Measurements from ENCODE around the gene C18orf63.
"Not testable (repeated sequence)": the region's sequence is repeated elsewhere in the genome, so short reads cannot be mapped to it uniquely, and the experiment has no call there.

Gene C18orf63

DNA sequence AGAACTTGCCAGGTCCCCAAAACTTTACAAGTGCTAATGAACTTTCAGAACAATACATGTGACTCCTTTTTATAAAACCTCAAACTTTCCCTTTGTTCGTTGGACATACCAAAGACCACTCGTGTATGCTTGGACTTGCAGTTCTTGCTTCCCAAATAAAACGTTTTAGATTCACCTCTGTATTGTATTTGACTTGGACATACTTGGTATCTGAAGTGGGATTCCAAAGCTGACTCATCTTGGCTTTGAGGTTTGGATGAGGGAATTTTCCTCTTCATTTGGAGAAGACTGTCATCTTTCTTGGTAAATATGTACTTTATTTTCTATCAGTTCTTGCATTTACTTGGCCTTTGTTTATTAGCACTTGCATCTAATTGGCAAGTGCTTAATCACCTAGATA, 15.9 kb upstream of the C18orf63 start:
- H3K4me3 ChIP-seq (ENCODE audit: low read depth in 1 of 2, low read length in 2 of 2), result no peak overlapping the region
- H3K36me3 ChIP-seq (ENCODE audit: control insufficient read depth in 1 of 2, insufficient read depth in 2 of 2, low read length in 2 of 2), result no peaks in the 10 kb centered on the region
- no peaks in the 10 kb centered on the region for H3K9me3 ChIP-seq (ENCODE audit: control insufficient read depth in 1 of 2, low read length in 2 of 2)
- H3K4me1 ChIP-seq (ENCODE audit: control insufficient read depth in 1 of 2, insufficient read depth in 2 of 2, low read length in 2 of 2), result no peaks in the 10 kb centered on the region
- H3K27me3 ChIP-seq (ENCODE audit: low read depth, low read length), result no peaks in the 10 kb centered on the region
- no peak overlapping the region for H3K27ac ChIP-seq (ENCODE audit: low read length)

- no peaks in the 10 kb centered on the region for H3K36me3 ChIP-seq (ENCODE audit: control insufficient read depth in 1 of 2, insufficient read depth in 2 of 2, low read length in 2 of 2)
- no peaks in the 10 kb centered on the region for H3K27me3 ChIP-seq (ENCODE audit: low read depth, low read length)
- no peaks in the 10 kb centered on the region for H3K9me3 ChIP-seq (ENCODE audit: control insufficient read depth in 1 of 2, low read length in 2 of 2)
- H3K27ac ChIP-seq (ENCODE audit: low read length), result no peak overlapping the region
- H3K4me3 ChIP-seq (ENCODE audit: low read depth in 1 of 2, low read length in 2 of 2), result no peak overlapping the region
- H3K4me1 ChIP-seq (ENCODE audit: control insufficient read depth in 1 of 2, insufficient read depth in 2 of 2, low read length in 2 of 2), result no peaks in the 10 kb centered on the region
Measured at GRCh38 chr18:74303306-74303705, 12.3 kb upstream of the C18orf63 start.

DNA sequence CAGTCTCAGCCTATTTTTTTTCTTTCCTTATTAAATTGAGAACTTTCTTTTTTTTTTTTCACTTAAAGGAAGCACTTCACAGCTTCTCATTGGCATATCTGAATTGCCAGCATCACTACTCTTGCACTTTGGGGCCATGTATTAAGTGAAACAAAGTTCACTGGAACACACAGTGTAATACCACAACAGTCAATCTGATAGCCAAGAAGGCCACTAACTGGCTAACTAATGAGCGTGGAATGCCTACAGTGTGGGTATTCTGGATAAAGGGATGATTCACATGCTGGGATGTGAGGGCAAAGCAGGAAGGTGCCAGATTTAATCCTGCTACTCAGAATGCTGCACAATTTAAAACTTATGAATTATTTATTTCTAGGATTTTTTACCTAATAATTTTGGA, 11.7 kb upstream of the C18orf63 start:
- H3K27ac ChIP-seq (ENCODE audit: low read length), result no peak overlapping the region
- H3K4me1 ChIP-seq (ENCODE audit: control insufficient read depth in 1 of 2, insufficient read depth in 2 of 2, low read length in 2 of 2), result no peaks in the 10 kb centered on the region
- H3K36me3 ChIP-seq (ENCODE audit: control insufficient read depth in 1 of 2, insufficient read depth in 2 of 2, low read length in 2 of 2), result no peaks in the 10 kb centered on the region
- H3K27me3 ChIP-seq (ENCODE audit: low read depth, low read length), result no peaks in the 10 kb centered on the region
- H3K4me3 ChIP-seq (ENCODE audit: low read depth in 1 of 2, low read length in 2 of 2), result no peak overlapping the region
- H3K9me3 ChIP-seq (ENCODE audit: control insufficient read depth in 1 of 2, low read length in 2 of 2), result no peaks in the 10 kb centered on the region

DNA sequence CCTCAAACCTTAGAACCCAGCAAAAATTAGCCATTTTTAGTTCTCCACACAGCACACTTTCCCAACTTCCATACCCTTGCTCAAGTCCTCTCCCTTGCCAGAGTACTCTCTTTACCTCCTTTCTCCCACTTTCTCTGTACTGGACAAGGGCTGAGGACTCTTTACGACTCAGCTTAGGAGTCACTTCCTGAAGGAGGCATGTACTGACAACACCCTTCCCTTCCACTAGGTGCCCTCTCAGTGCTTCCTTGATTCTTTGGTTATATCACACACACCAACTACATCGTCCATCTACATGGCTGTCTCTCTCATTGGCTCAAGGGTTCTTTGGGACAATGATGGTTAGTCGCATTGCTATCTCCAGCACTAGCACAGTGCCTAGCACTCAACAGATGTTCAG, 5.2 kb upstream of the C18orf63 start:
- no peak overlapping the region for H3K27ac ChIP-seq (ENCODE audit: low read length)
- H3K36me3 ChIP-seq (ENCODE audit: control insufficient read depth in 1 of 2, insufficient read depth in 2 of 2, low read length in 2 of 2), result no peaks in the 10 kb centered on the region
- H3K4me1 ChIP-seq (ENCODE audit: control insufficient read depth in 1 of 2, insufficient read depth in 2 of 2, low read length in 2 of 2), result no peaks in the 10 kb centered on the region
- no peak overlapping the region for H3K4me3 ChIP-seq (ENCODE audit: low read depth in 1 of 2, low read length in 2 of 2)
- no peaks in the 10 kb centered on the region for H3K27me3 ChIP-seq (ENCODE audit: low read depth, low read length)
- no peaks in the 10 kb centered on the region for H3K9me3 ChIP-seq (ENCODE audit: control insufficient read depth in 1 of 2, low read length in 2 of 2)

GRCh38 chr18:74311000-74311399, 4.6 kb upstream of the C18orf63 start:
- Histone ChIP-seq H3K36me3 (ENCODE audit: control insufficient read depth in 1 of 2, insufficient read depth in 2 of 2, low read length in 2 of 2) (no peaks in the 10 kb centered on the region), H3K27me3 (ENCODE audit: low read depth, low read length) (no peaks in the 10 kb centered on the region), H3K4me1 (ENCODE audit: control insufficient read depth in 1 of 2, insufficient read depth in 2 of 2, low read length in 2 of 2) (no peaks in the 10 kb centered on the region), H3K9me3 (ENCODE audit: control insufficient read depth in 1 of 2, low read length in 2 of 2) (no peaks in the 10 kb centered on the region), H3K4me3 (ENCODE audit: low read depth in 1 of 2, low read length in 2 of 2) (no peak overlapping the region), H3K27ac (ENCODE audit: low read length) (no peak overlapping the region)

DNA sequence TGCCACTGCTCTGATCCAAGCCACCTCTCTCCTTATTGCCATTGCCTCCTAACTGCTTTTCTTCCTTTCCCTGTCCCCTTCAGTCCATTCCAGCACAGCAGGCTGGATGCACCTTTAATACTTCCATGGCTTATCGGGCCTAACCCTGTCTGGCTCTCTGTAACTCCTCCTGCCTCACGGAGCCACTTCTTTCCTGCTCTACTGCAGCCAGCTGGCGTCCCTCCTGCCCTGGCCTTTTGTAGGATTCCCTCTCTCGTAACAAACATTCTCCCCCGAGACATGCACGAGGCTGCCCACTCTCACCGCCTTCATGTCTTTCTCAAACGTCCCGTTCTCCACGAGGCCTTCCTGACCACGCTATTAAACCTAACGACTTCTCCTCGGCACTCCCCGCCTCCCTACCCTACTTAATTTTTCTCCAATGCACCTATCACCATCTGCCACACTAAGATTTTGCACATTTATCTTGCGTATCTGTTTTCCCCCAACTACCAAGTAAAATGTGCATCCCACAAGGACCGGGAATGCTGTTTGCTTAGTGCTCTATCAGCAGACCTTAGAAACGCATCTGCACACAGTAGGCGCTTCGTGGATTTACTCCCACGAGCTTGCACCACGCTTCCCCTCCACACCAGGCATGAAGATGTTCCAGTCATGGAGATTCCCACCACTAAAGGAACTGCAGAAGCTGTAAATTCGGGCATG, 728 bp upstream of the C18orf63 start:
- H3K36me3 ChIP-seq (ENCODE audit: control insufficient read depth in 1 of 2, insufficient read depth in 2 of 2, low read length in 2 of 2), result no peaks in the 10 kb centered on the region
- no peaks in the 10 kb centered on the region for H3K9me3 ChIP-seq (ENCODE audit: control insufficient read depth in 1 of 2, low read length in 2 of 2)
- H3K4me1 ChIP-seq (ENCODE audit: control insufficient read depth in 1 of 2, insufficient read depth in 2 of 2, low read length in 2 of 2), result peaks cover 0 to 5% of the 10 kb centered on the region in 2 donors
- no peak overlapping the region for H3K4me3 ChIP-seq (ENCODE audit: low read depth in 1 of 2, low read length in 2 of 2)
- H3K27me3 ChIP-seq (ENCODE audit: low read depth, low read length), result no peaks in the 10 kb centered on the region
- H3K27ac ChIP-seq (ENCODE audit: low read length), result no peak overlapping the region

GRCh38 chr18:74316257-74317170, 875 bp downstream of the C18orf63 start:
- no peak overlapping the region for H3K4me3 ChIP-seq (ENCODE audit: low read depth in 1 of 2, low read length in 2 of 2)
- peaks cover 0 to 5% of the 10 kb centered on the region in 2 donors for H3K4me1 ChIP-seq (ENCODE audit: control insufficient read depth in 1 of 2, insufficient read depth in 2 of 2, low read length in 2 of 2)
- no peak overlapping the region for H3K27ac ChIP-seq (ENCODE audit: low read length)
- H3K9me3 ChIP-seq (ENCODE audit: control insufficient read depth in 1 of 2, low read length in 2 of 2), result no peaks in the 10 kb centered on the region
- no peaks in the 10 kb centered on the region for H3K27me3 ChIP-seq (ENCODE audit: low read depth, low read length)
- H3K36me3 ChIP-seq (ENCODE audit: control insufficient read depth in 1 of 2, insufficient read depth in 2 of 2, low read length in 2 of 2), result no peaks in the 10 kb centered on the region

- Histone ChIP-seq H3K4me3 (ENCODE audit: low read depth in 1 of 2, low read length in 2 of 2) (no peak overlapping the region), H3K36me3 (ENCODE audit: control insufficient read depth in 1 of 2, insufficient read depth in 2 of 2, low read length in 2 of 2) (no peaks in the 10 kb centered on the region), H3K27ac (ENCODE audit: low read length) (no peak overlapping the region), H3K27me3 (ENCODE audit: low read depth, low read length) (no peaks in the 10 kb centered on the region), H3K9me3 (ENCODE audit: control insufficient read depth in 1 of 2, low read length in 2 of 2) (no peaks in the 10 kb centered on the region), H3K4me1 (ENCODE audit: control insufficient read depth in 1 of 2, insufficient read depth in 2 of 2, low read length in 2 of 2) (no peaks in the 10 kb centered on the region)
Measured at GRCh38 chr18:74326231-74326630, 10.6 kb downstream of the C18orf63 start.

DNA sequence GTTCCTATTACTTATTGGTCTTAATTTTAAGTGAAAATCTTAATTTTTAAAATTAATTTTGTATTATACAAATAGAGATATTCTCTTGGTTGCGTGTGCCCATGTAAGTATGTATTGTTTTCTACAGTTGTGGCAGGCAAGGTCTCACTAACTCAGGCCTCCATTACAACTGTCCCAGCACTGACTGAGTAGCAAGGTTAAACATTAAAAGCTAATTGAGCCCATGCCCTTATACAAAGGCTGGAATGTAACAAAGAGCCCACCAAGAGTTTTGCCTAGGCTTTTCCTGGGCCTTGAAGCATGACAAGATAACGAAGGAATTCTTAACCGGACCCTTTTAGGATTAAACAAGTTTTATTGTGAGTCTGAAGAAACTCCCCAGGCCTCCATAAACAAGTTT, 11.2 kb downstream of the C18orf63 start:
- not testable (repeated sequence) for H3K36me3 ChIP-seq (ENCODE audit: control insufficient read depth in 1 of 2, insufficient read depth in 2 of 2, low read length in 2 of 2); H3K4me1 ChIP-seq (ENCODE audit: control insufficient read depth in 1 of 2, insufficient read depth in 2 of 2, low read length in 2 of 2); H3K4me3 ChIP-seq (ENCODE audit: low read depth in 1 of 2, low read length in 2 of 2); H3K27me3 ChIP-seq (ENCODE audit: low read depth, low read length); H3K9me3 ChIP-seq (ENCODE audit: control insufficient read depth in 1 of 2, low read length in 2 of 2); H3K27ac ChIP-seq (ENCODE audit: low read length)

DNA sequence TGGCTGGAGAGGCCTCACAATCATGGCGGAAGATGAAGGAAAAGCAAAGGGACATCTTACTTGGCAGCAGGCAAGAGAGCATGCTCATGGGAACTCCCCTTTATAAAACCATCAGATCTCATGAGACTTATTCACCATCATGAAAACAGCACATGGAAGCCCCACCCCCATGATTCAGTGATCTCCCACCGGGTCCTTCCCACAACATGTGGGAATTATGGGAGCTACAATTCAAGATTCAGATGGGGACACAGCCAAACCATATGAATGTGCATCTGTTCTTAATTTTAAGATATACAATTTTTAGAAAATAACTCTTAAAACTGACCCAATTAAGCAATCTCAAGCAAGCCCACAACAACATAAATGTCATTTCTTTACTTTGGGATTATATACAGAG, 12.6 kb downstream of the C18orf63 start:
- H3K27me3 ChIP-seq (ENCODE audit: low read depth, low read length), result no peaks in the 10 kb centered on the region
- H3K4me3 ChIP-seq (ENCODE audit: low read depth in 1 of 2, low read length in 2 of 2), result no peak overlapping the region
- no peaks in the 10 kb centered on the region for H3K36me3 ChIP-seq (ENCODE audit: control insufficient read depth in 1 of 2, insufficient read depth in 2 of 2, low read length in 2 of 2)
- H3K4me1 ChIP-seq (ENCODE audit: control insufficient read depth in 1 of 2, insufficient read depth in 2 of 2, low read length in 2 of 2), result no peaks in the 10 kb centered on the region
- no peaks in the 10 kb centered on the region for H3K9me3 ChIP-seq (ENCODE audit: control insufficient read depth in 1 of 2, low read length in 2 of 2)
- H3K27ac ChIP-seq (ENCODE audit: low read length), result no peak overlapping the region

DNA sequence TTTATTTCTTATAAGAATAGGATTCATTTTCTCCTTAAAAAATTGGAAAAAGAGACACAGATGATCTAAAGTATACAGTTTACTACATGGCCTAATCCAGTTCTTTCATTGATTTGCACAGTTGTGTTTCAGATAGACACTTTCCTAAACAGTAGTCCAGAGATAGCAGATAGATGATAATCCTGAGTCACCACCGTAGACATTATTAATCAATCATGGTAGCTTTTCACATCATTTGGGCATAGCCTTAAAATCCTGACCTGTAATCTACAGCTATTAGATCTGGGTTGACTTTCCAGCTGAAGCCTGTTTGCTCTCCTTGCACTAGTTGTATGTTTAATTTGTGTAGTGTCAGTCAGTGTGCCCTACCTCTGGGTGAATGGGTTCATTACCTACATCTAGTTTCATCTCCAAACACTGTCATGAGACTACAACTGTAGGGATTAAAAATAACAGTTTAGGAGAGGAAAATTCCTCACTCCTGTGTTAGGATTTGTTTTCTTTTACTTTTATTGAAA, 14.1 kb downstream of the C18orf63 start:
- H3K36me3 ChIP-seq (ENCODE audit: control insufficient read depth in 1 of 2, insufficient read depth in 2 of 2, low read length in 2 of 2), result no peaks in the 10 kb centered on the region
- no peaks in the 10 kb centered on the region for H3K9me3 ChIP-seq (ENCODE audit: control insufficient read depth in 1 of 2, low read length in 2 of 2)
- H3K4me3 ChIP-seq (ENCODE audit: low read depth in 1 of 2, low read length in 2 of 2), result no peak overlapping the region
- no peaks in the 10 kb centered on the region for H3K4me1 ChIP-seq (ENCODE audit: control insufficient read depth in 1 of 2, insufficient read depth in 2 of 2, low read length in 2 of 2)
- no peaks in the 10 kb centered on the region for H3K27me3 ChIP-seq (ENCODE audit: low read depth, low read length)
- no peak overlapping the region for H3K27ac ChIP-seq (ENCODE audit: low read length)
